Measurements from ENCODE around the gene TFF1. TPM values are rescaled to one million over a fixed set of nuclear protein-coding genes. Genes with fewer than 3 reads are reported as not detected.

TFF1 gene
- not detected for total RNA-seq

- 81% methylated on average over 19 of the region's 19 CpGs for WGBS, 2 donors
- no peaks in the 10 kb centered on the region for H3K9me3 ChIP-seq
- no peak for TF ChIP-seq POLR2A (IDR thresholded peaks at IDR 0.05)
- TF ChIP-seq, protein P1, sequence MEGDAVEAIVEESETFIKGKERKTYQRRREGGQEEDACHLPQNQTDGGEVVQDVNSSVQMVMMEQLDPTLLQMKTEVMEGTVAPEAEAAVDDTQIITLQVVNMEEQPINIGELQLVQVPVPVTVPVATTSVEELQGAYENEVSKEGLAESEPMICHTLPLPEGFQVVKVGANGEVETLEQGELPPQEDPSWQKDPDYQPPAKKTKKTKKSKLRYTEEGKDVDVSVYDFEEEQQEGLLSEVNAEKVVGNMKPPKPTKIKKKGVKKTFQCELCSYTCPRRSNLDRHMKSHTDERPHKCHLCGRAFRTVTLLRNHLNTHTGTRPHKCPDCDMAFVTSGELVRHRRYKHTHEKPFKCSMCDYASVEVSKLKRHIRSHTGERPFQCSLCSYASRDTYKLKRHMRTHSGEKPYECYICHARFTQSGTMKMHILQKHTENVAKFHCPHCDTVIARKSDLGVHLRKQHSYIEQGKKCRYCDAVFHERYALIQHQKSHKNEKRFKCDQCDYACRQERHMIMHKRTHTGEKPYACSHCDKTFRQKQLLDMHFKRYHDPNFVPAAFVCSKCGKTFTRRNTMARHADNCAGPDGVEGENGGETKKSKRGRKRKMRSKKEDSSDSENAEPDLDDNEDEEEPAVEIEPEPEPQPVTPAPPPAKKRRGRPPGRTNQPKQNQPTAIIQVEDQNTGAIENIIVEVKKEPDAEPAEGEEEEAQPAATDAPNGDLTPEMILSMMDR (IDR thresholded peaks at IDR 0.05): no peak
- TF ChIP-seq EP300 (IDR thresholded peaks at IDR 0.05): no peak
These were observed at the start of gene TFF1 for GRCh38 chr21:42366292-42367010. Gene TFF1, minus strand, starts transcription at chr21:42366535. Its CDS starts 40 bp downstream, at chr21:42366495.

GRCh38 chr21:42414928-42415769 is 48.8 kb upstream of the TFF1 start:
- no peak for DNase-seq (ENCODE audit: low spot score in 2 of 2)
- peaks cover 0 to 6% of the 10 kb centered on the region in 2 donors for H3K27me3 ChIP-seq
- peak overlapping the region in 1 of 4 donors; percentile 17 for H3K27ac ChIP-seq

More at GRCh38 chr21:42366292-42367010, at the start of gene TFF1:
- DNase-seq (ENCODE audit: low spot score in 2 of 2): no peak
- Histone ChIP-seq H3K27ac (no peak within 1 kb of the TSS), H3K4me3 (no peak within 1 kb of the TSS), H3K36me3 (no peaks in the 10 kb centered on the region), H3K27me3 (peaks cover 0 to 7% of the 10 kb centered on the region in 2 donors), H3K4me1 (no peaks in the 10 kb centered on the region)

DNA sequence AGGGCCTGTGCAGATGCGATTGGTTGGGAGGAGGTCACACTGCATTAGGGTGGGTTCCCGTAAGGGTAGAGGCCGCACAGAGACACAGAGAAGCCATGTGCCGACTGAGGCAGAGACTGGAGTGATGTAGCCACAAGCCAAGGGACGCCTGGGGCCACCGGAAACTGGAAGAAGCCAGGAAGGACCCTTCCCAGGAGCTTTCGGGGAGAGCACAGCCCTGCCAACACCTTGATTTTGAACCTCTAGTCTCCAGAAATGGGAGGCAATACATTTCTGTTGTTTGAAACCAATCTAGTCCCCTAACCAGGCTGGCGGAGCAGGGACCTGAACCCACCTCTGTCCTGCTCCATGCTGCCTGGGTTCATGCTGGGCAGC is 48.2 kb upstream of the TFF1 start:
- 88 to 94% methylated on average over 8 of the region's 8 CpGs for WGBS, 2 donors
- Histone ChIP-seq H3K36me3 (no peaks in the 10 kb centered on the region), H3K4me3 (no peak overlapping the region), H3K9me3 (no peaks in the 10 kb centered on the region), H3K27me3 (peaks cover 0 to 6% of the 10 kb centered on the region in 2 donors), H3K4me1 (peaks cover 0 to 13% (median 0%) of the 10 kb centered on the region in 4 donors), H3K27ac (peak overlapping the region in 1 of 4 donors; percentile 17)
- no peak for TF ChIP-seq EP300 (IDR thresholded peaks at IDR 0.05)
- no peak for TF ChIP-seq POLR2A (IDR thresholded peaks at IDR 0.05)
- TF ChIP-seq, protein P1 (IDR thresholded peaks at IDR 0.05): no peak
- DNase-seq (ENCODE audit: low spot score in 2 of 2): no peak

More at GRCh38 chr21:42414928-42415769, 48.8 kb upstream of the TFF1 start:
- no peaks in the 10 kb centered on the region for H3K36me3 ChIP-seq
- peaks cover 0 to 13% (median 0%) of the 10 kb centered on the region in 4 donors for H3K4me1 ChIP-seq
- H3K9me3 ChIP-seq: no peaks in the 10 kb centered on the region
- TF ChIP-seq POLR2A (IDR thresholded peaks at IDR 0.05): no peak
- TF ChIP-seq, protein P1 (IDR thresholded peaks at IDR 0.05): no peak
- TF ChIP-seq EP300 (IDR thresholded peaks at IDR 0.05): peak in 1 of 2 donors; percentile 5
- 42 to 53% methylated on average over 24 to 25 of the region's 27 CpGs for WGBS, 2 donors
- no peak overlapping the region for H3K4me3 ChIP-seq

GRCh38 chr21:42414066-42414465 is 47.7 kb upstream of the TFF1 start:
- Histone ChIP-seq H3K9me3 (no peaks in the 10 kb centered on the region), H3K27ac (no peak overlapping the region), H3K27me3 (peaks cover 0 to 6% of the 10 kb centered on the region in 2 donors), H3K36me3 (no peaks in the 10 kb centered on the region), H3K4me1 (peaks cover 0 to 13% (median 0%) of the 10 kb centered on the region in 4 donors), H3K4me3 (no peak overlapping the region)
- TF ChIP-seq EP300 (IDR thresholded peaks at IDR 0.05) (no peak), POLR2A (IDR thresholded peaks at IDR 0.05) (no peak)
- TF ChIP-seq, protein P1 (IDR thresholded peaks at IDR 0.05): no peak
- DNase-seq (ENCODE audit: low spot score in 2 of 2): no peak
- 64 to 80% methylated on average over 7 to 8 of the region's 8 CpGs for WGBS, 2 donors
